Cerebellar nuclear complex (tissue), 1 donor: ENCODE measurements around the gene SOX30.

Experiments used
- DNase-seq, 2 experiments: peaks; one replicate each; lab custom pipeline; 2025; lab: John Stamatoyannopoulos, UW

Gene SOX30

DNA sequence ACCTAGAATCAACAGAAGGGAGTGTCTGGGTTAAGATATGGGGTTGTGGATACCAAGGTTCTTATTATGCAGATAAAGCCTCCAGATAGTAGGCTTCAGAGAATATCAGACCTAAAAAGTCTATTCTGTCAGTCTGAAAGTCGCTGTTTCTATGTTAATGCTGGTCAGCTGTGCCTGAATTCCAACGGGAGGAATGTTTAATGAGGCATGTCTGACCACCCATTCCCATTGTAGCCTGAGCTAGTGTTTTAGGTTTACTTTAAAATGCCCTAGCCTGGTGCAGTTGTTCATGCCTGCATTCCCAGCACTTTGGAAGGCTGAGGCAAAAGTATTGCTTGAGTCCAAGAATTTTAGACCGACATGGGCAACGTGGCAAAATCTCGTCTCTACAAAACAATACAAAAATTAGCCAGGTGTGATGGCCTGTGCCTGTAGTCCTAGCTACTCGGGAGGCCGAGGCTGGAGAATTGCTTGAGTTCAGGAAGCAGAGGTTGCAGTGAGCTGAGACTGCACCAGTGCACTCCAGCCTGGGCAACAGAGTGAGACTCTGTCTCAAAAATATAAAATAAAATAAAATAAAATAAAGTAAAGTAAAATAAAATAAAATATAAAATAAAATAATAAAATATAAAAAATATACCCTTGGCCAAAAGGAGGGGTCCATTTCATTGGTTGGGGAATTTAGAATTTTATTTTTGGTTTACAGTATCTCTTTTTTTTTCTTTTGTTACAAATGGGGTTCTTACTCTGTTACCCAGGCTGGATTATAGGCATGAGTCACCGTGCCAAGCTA is 7.8 kb upstream of the SOX30 start:
- no peak for DNase-seq

DNA sequence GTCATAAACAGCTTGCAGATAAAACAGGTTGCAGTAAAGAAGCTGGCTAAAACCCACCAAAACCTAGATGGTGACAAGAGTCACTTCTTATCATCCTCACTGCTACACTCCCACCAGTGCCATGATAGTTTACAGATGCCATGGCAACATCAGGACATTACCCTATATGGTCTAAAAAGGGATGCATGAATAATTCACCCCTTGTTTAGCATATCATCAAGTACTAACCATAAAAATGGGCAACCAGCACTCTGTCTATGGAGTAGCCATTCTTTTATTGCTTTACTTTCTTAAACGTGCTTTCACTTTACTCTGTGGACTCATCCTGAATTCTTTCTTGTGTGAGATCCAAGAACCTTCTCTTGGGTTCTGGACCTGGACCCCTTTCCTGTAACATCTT is 6.7 kb upstream of the SOX30 start:
- no peak for DNase-seq

DNA sequence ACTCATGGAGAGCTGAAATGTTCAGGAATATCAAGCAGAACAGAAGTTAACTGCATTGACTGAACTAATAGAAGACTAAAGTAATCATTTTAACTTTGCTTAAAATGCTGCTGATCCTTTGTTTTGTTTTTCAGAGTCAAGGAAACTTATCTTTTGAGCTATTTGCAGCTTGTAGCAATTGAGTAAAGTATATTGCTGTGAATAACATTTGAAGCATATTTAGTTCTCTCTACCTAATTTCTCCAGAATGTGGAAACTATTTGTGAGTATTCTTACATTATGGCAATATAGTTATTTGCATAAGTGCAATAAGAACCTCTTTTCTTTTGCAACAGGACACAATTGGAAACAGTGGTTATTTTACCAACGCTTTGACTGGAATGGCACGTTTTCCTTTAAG is 5.3 kb upstream of the SOX30 start:
- no peak for DNase-seq

DNA sequence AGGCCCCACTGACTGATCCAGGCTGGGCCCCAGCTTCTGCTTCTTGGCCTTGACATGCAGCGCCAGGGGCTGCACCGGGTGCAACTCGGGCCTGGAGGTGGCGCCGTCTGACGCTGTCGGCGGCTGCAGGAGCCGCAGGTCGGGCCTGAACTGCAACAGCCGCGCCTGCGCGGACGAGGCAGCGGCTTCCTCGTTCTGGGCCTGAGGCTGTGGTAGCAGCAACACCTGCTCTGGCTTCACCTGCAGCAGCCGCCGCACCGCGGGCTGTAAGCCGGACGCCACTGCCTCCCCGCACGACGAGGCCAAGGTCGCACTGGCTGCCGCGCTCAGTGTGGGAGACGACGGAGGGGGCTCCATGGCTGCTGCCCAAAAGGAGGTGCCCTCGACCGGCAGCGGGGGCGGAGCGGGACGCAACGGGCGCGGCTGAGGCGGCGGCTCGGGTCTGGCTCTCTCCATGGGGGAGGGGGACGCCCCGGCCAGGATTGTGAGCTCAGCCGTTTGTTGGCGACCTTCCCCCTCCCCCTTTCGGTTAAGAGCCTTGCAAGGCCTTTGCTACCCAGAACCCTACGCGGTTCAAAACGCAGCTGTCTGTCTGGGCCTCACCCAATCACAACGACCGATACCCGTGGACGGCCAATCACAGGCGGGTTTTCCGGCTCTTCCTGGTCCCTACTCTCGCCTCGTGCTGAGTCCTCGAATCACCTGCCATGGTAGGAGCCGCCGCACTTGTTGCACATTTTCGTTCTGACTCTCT is 438 bp downstream of the SOX30 start:
- DNase-seq, result no peak

DNA sequence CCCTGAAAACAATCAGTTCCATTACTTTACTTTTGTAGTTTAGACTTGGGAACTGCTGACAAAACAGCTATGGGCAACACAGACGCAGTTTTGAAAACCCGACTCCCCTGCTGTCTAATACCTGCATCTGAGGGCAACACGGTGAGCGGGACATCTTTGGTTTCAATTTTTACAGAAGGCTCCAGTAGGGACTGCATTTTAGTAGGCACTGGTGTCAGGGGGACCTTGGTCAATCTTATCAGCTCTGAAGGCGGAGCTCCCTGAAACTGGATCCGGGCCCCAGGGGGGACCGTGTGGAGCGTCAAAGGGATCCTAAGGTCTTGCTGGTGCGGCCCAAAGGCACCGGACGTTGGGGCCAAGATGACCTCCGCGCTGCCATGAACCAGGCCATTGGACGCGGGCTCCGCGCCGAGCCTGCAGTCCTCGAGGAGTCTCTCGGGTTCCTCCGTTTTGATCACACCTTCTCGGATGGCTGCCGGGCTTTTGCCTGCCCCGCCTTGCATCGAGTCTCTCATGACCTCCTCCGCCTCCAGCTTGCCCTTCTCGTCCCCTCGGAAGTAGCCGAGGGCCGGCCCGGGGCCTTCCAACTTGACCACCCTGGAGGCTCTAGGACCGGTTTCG is 1.1 kb downstream of the SOX30 start:
- no peak for DNase-seq

DNA sequence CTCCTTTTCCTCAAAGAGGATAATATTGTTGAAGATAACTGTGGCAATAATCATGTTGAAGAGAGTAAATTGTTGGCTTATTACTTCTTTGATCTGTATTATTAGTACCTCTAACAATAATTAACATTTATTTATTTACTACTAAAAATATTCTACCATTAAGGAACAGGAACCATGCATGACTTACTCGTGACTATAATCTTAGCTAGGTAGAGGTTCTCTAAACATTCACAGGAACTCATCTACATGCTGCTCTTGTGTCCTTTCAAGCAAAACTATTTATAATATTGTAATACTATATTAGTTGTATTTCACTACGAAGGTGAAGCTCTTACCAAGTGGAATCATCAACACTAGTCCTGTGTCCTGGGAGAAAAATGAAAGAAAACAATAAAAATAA is 3.1 kb downstream of the SOX30 start:
- DNase-seq, result no peak

DNA sequence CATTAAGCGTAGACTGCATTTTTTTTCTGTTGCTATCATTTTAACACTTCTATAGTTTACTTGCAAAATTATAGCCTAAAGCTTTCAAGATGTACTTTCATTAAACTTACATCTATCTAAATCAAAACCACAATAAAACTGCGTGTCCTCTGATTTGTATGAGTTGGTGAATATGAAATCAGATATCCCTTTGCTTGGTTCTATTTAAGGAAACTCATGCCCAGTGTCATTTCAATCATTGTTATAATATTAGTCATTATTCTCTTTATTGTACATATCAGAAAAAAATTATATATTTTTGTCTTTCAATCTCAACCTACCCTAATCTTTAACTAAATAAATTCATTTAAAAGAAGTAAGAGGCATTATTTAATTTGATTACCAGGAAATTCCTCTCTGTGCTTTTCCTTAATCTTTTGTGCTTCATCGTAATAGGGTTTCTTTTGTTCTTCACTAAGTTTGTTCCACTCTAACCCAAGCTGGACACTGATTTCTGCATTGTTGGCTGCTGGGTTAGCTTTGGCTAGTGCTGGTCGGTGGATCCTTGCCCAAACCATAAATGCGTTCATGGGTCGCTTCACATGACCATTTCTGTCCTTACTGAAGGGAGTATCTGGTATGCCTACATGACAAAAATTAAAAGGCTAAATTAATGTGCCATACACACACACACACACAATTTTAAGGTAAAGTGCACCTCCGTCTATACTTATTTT is 3.8 kb downstream of the SOX30 start:
- no peak for DNase-seq

DNA sequence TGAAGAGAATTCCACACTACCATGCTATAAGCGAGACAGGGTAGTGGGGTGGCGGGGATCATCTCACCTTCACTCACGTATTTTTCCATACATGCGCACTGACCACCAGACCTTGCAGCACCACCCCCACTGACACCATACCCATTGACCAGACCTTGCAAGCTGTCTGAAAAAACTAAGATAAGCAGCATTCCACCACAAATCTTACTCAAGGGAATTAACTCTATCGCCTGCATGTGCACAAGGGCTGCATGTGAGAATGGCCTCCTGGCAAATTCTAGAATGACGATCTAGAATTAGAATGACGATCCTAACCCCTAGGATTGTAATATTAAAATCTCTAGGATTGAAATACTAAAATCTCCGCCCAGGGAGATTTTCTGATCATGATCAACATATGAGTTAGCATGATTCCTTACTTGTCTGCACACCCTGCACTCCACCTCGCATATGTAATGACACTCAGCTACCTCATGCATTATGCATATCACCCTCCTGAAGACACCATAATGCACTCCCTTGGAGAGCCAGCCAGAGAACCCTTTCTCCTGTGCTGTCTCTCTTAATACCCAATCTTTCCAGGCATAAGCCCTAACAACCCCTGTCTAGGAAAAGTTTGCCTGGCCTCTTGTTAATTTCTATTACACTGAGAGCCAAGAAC is 11.7 kb downstream of the SOX30 start:
- no peak for DNase-seq

DNA sequence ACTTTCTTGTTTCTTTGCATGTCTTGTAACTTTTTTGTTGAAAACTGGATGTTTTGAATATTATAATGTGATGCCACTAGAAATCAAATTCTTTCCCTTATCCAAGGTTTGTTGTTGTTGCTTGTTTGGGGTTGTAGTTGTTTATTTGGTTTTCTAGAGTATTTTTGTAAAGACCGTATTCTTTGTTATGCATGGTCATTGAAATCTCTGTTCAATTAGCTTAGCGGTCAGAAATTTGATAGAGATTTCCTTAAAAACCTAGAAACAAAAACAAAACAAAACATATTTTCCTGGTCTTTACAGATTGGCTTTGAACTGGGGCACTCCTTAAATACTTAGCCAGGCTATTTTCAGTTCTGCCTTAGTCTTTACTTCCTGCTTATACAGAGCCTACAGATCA is 21.9 kb downstream of the SOX30 start:
- no peak for DNase-seq

DNA sequence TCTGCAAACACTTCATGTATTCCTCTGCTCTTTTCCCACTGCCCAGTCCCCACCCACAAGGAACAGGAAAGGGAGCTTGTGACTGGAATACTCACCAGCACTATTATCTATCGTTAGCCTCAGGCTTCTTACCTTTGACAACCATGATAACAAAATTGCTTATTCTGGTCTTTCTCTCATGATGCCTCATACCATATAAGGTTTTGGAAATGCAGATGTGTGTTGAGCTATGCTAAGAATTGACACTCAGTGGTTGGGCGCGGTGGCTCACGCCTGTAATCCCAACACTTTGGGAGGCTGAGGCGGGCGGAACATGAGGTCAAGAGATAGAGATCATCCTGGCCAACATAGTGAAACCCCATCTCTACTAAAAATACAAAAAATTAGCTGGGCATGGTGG is 25.4 kb downstream of the SOX30 start:
- no peak for DNase-seq

DNA sequence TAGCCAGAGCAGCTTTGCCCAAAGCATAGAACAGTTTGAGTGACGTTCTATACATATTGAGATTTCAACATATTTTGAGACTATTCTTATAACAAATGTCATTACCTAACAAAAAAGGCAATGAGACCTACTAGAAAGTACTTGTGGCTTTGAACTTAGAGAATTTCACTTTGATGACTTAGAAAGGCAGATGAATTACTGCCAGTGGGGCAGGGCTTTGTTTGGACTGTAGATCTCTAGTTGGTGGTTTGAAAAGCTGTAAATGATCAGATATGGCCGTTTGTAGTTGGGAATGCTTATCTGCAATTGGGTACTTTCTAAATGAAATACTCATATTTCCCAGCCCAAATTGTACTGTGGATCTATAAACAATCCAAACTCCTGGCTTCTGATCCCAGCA is 28.1 kb downstream of the SOX30 start:
- no peak for DNase-seq

DNA sequence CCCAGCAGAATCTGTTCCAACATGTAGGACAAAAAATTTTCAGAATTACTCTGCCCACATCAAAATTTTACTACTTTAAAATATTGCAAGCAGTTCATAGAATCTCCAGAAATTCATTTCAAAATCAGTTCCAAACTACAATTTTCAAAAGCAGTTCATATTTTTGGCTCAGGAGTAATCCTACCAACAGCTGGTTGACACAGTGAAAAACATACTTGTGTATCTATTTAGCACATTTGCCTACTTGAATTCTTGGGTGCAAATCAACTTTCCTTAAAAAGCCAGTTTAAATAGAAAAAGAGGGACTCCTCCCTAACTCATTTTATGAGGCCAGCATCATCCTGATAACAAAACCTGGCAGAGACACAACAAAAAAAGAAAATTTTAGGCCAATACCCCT is 31.5 kb downstream of the SOX30 start:
- no peak for DNase-seq

DNA sequence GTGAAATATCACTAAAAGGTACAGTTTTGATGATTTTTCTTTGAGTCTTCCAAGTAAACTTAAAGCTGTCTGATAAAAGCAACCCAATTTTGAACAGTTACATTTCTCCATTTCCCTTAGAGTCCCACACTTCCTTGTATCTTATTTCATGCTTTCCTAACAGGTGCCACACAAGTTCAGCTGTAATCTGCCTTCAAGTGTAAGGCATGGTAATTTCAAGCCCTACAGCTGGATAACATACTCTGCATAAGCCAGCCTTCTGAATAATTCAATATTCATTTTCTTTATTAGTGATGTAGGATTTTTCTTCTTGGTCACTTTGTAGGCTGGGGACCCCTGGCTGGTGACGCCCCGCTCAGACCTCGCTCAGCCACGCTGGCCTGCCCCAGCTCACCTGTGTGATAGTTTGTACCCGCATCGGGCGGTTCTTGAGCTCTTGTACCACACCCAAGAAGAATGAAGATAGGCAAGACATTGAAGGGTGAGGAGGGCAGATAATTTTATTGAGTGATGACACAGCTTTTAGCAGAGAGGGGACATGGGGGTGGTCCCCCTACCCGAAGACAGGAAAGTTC is 34.0 kb downstream of the SOX30 start:
- no peak for DNase-seq

DNA sequence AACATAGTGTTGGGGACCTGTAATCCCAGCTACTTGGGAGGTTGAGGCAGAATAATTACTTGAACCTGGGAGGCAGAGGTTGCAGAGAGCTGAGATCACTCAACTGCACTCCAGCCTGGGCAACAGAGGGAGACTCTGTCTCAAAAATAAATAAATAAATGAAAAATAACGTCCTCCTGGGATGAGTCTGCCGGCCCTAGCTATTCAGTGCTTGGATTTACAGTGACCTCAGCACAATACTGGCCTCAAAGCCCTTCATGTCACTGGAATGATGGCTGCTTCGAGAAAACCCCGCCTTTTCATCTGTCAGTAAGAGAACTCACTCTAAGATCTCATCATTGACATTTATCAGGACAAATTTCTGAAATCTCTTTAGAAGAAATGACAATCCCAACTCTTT is 35.5 kb downstream of the SOX30 start:
- DNase-seq, result no peak

DNA sequence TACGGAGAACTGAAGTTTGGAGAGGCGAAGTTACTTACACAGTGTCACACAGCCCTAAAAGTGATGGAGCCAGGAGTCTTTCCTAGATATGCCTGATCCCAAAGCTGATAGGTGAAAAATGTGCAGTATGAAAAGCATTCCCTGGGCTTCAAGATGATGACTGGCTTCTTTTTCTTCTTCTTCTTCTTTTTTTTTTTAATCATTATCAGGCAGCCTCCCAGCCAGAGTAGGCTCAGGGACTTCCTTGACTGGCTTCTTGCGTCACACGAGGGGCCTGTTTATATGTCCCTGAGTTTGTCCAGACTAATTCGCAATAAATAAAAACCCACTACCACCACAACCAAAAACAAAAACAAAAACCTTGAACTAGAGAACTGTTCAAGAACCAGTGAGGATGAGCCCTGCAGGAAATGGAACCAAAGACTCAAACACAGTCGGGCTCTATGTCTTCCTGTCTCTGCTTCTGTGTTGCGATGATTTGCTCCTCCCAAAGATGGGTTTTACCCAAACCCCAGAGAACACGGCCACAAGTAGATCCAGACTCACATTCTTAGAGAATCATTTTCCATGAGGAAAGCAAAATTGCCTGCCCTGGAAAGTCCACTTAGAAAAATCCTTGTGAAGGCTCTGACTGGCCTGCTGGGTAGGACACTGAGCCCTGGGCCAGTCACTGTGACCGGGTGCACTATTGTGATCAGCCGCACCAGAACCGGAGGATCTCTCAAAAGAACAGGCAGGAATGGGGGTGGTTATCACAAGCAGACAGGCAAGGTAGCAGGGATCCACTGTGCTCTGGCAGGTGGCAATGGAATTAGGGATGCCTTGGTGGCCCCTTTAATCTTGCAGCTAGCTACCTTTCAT is 38.6 kb downstream of the SOX30 start:
- no peak for DNase-seq

DNA sequence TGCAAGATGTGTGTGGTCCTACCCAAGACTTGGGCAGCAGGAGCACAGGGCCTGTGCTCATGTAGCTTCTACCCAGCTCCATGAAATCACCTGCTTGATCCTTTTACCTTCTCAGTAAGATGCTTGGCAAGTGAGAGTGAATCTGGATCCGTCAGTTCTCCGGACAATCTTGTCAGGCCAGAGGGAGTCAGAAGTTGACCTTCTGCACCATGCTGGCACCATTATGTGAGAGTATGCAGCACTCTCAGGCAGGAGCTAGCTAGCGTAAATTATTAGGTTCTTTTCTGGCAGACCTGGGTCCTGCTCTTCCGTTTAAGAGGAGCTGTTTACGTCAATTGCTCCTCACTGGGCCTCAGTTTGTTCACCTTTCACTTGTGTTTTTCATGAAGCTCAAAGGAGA is 39.7 kb downstream of the SOX30 start:
- DNase-seq, result no peak

DNA sequence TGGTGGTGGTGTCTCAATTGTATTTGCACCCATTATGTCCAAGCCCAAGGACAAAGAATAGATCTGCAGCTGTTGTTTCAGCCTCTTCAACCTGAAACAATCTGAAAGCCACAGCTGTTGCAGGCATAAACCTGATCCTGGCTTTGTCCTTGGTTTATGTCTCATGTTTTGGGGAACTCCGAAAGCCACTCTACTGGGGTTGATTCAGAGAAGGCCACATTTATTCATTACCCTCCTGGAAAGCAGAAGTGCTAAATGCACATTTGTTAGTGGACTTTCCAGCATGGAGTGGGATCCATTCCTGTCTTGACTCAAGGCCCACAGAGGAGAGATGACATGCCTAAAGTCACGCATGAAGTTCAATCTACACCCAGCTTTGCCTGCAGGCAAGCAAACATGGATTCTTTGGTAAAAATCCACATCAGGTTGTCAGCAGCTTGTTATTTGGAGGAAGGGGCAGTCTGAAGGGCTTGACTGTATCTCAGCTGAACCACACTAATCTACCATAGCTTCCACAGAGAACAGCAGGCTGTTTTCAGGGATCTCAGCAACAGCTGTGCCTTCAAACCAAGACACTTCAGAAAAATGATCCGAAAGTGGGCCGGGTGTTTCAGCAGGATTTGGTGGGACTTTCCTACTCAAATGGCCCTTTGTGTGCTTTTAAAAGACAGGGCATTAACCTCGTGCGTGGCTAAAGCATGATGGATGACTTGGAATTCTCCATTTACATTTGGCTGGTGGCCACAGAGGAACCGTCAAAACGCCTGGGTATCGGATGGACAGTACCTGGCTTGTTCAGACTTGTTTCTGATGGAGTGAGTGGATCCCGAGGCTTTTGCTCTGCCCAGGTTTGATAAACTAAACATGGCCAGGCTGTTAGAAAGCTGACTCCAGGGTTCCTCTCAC is 40.4 kb downstream of the SOX30 start:
- DNase-seq, result no peak

DNA sequence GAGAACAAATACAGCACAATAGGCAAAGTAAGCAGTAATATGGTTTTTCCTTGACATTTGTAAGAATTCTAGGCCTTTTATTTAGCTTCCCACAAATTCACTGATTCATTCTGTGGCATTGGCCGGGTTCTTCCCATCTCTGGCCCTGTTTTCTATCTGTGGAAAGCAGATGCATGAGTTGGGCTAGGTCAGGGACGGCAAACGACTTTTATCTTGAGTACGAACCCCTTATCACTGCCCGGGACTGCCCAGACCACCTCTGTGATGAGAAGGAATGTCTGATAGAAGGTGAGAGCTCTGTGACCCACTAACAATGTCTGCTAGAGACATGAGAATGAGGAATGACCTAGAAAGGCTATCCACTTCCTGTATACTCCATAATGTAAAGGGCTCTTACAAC is 41.2 kb downstream of the SOX30 start:
- no peak for DNase-seq

DNA sequence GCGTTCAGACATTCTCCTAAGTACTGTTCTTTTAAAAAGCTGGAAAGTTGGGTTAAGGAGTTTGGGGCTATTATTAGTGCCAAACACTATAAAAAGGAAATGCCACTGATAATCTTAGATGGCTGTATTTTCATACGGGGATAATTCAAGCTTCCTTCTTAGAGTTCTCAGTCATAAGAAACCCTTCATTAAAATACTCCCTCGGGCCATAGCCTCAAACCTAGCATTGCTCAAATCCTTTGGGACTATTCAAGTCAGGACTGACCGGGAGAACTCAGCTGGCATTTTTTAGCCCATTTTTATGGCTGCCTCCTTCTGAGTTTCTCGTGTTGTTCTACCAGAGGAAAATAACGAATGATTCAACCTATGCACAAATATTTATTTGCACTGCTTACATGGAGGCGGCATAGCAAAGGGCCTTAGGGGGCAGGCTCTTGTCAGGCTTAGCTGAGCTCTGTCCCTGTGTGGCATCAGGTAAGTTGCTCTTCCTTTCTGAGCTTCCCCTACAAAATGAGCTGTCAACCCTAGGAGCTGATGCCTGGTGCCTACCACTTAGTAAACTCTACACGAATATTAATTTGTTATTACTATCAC is 43.2 kb downstream of the SOX30 start:
- DNase-seq, result no peak
